ENCODE measurements around the gene SAGE1.

- TF ChIP-seq, protein P1, sequence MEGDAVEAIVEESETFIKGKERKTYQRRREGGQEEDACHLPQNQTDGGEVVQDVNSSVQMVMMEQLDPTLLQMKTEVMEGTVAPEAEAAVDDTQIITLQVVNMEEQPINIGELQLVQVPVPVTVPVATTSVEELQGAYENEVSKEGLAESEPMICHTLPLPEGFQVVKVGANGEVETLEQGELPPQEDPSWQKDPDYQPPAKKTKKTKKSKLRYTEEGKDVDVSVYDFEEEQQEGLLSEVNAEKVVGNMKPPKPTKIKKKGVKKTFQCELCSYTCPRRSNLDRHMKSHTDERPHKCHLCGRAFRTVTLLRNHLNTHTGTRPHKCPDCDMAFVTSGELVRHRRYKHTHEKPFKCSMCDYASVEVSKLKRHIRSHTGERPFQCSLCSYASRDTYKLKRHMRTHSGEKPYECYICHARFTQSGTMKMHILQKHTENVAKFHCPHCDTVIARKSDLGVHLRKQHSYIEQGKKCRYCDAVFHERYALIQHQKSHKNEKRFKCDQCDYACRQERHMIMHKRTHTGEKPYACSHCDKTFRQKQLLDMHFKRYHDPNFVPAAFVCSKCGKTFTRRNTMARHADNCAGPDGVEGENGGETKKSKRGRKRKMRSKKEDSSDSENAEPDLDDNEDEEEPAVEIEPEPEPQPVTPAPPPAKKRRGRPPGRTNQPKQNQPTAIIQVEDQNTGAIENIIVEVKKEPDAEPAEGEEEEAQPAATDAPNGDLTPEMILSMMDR (IDR thresholded peaks at IDR 0.05), result peak; percentile 49 to 82 (median 79)
- TF ChIP-seq POLR2A (IDR thresholded peaks at IDR 0.05), result no peak
These were observed 38.4 kb downstream of the SAGE1 start for GRCh38 chrX:135931644-135932487.

Measured in right lobe of liver (tissue), 4 donors.